Measurements from ENCODE around the gene ONECUT3. TPM values are rescaled to one million over a fixed set of nuclear protein-coding genes. Genes with fewer than 3 reads are reported as not detected.

ONECUT3 gene
- total and polyA plus RNA-seq, 4 experiments from 2014 or later, result not detected

DNA sequence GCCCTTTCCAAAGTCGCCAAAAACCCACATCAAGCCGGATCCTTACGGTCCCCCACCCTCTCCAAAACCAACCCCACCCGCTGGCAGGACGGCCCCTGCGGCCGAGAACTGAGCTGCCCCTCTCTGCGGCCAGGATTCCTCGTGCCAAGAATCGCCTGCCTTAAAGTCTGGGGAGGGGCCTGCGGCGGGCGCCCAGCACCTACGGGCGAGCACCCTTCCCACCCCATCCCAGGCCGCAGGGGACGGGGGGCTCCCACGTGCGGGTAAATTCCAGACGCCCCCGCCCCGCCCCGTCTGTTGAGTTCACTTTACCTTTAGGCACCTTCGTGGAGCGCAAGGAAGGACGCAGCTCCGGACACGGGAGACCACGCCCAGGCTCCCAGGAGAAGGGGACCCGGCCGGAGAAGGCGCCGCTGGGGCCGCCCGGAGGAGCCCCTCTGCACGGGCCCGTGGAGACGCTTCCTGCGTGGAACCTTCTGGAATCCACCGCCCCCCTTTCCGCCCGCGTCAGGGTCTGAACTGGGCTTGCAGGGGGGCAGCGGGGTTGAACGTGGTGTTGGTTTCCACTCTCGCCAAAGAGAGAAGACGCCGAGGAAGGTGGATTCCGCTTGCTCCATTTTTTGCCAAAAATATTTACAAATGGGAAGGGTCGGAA, 22.8 kb downstream of the ONECUT3 start:
- intact Hi-C loops (cut with micrococcal nuclease), result no loop called here
- H3K4me3 Mint-ChIP-seq, result no peak overlapping the region
- H3K4me1 Mint-ChIP-seq, result peaks cover 0 to 6% (median under 1%) of the 10 kb centered on the region in 4 donors
- Histone ChIP-seq H3K4me1 (ENCODE audit: insufficient read depth, low read length) (no peaks in the 10 kb centered on the region), H3K27me3 (ENCODE audit: insufficient read depth, low read length) (peaks cover 42% of the 10 kb centered on the region), H3K27ac (ENCODE audit: low read depth, low read length) (no peak overlapping the region), H3K9me3 (ENCODE audit: control insufficient read depth in 1 of 2, low read length in 2 of 2) (peaks cover 0 to 5% of the 10 kb centered on the region in 2 donors), H3K36me3 (ENCODE audit: insufficient read depth, low read length) (no peaks in the 10 kb centered on the region), H3K4me3 (ENCODE audit: low read length in 2 of 2) (no peak overlapping the region)
- no peaks in the 10 kb centered on the region for H3K36me3 Mint-ChIP-seq
- ChIA-PET CTCF (ENCODE audit: partially characterized antibody) (no interaction called here), POLR2A (ENCODE audit: partially characterized antibody) (no interaction called here)
- H3K27ac Mint-ChIP-seq, result no peak overlapping the region
- peaks cover 0 to 22% (median 11%) of the 10 kb centered on the region in 8 donors for H3K9me3 Mint-ChIP-seq
- peaks cover 46 to 54% of the 10 kb centered on the region in 2 donors for H3K27me3 Mint-ChIP-seq
- peak in 1 of 5 donors; percentile 30 for DNase-seq

DNA sequence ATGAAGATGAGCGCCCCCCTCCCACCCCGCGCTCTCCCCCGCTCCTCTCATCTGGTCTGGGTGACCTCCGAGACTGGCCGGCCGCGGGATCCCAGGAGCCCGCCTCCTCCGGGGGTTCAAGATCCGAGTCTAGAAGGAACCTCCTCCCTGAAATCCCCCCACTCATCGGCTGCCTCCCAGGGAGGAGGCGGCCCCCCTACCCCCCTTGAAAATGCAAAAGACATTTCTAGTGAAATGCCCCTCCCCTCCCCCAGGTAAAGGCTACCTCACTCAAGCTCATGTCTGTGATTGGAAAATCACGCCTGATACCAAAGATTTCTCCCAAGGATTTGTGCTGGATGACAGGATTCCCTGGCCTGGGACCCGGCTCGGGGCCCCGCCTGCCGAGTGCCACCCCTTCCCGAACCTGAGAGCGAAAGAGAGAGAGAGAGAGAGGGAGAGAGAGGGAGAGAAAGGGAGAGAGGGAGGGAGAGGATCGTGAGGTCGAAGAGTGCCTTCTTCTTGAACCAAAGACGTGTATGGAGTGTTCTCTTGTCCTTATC, 23.4 kb downstream of the ONECUT3 start:
- no peaks in the 10 kb centered on the region for H3K4me1 ChIP-seq (ENCODE audit: insufficient read depth, low read length)
- intact Hi-C loops (cut with micrococcal nuclease), result no loop called here
- ChIA-PET POLR2A (ENCODE audit: partially characterized antibody) (no interaction called here), CTCF (ENCODE audit: partially characterized antibody) (no interaction called here)
- peaks cover 40% of the 10 kb centered on the region for H3K27me3 ChIP-seq (ENCODE audit: insufficient read depth, low read length)
- peaks cover 0 to 6% (median under 1%) of the 10 kb centered on the region in 4 donors for H3K4me1 Mint-ChIP-seq
- H3K36me3 ChIP-seq (ENCODE audit: insufficient read depth, low read length), result no peaks in the 10 kb centered on the region
- peaks cover 0 to 20% (median 9%) of the 10 kb centered on the region in 8 donors for H3K9me3 Mint-ChIP-seq
- H3K27ac Mint-ChIP-seq, result peak overlapping the region in 1 of 7 donors; percentile 67
- H3K27me3 Mint-ChIP-seq, result peaks cover 43 to 53% of the 10 kb centered on the region in 2 donors
- no peak overlapping the region for H3K27ac ChIP-seq (ENCODE audit: low read depth, low read length)
- no peak overlapping the region for H3K4me3 Mint-ChIP-seq
- peak in 1 of 5 donors; percentile 13 for DNase-seq
- no peaks in the 10 kb centered on the region for H3K9me3 ChIP-seq (ENCODE audit: control insufficient read depth in 1 of 2, low read length in 2 of 2)
- H3K36me3 Mint-ChIP-seq, result no peaks in the 10 kb centered on the region
- no peak overlapping the region for H3K4me3 ChIP-seq (ENCODE audit: low read length in 2 of 2)

DNA sequence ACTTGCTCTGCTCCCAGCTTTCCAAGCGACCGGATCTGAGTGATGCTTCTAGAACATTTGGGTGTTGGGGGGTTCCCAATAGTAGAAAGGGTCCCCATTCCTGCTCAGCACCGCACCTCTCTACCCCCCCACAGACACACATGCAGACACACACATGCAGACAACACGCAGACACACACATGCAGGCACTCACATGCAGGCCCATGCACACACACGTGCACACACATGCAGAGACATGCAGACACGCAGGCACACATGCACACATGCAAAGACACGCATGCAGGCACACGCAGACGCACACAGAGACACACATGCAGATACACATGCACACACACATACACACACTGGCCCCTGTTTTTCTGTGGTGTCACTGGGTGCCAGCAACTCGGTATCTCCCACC, 23.8 kb downstream of the ONECUT3 start:
- no peak overlapping the region for H3K27ac ChIP-seq (ENCODE audit: low read depth, low read length)
- no peak overlapping the region for H3K4me3 ChIP-seq (ENCODE audit: low read length in 2 of 2)
- Mint-ChIP-seq H3K36me3 (no peaks in the 10 kb centered on the region), H3K4me3 (no peak overlapping the region), H3K27me3 (peaks cover 43 to 55% of the 10 kb centered on the region in 2 donors), H3K9me3 (peaks cover 0 to 22% (median 9%) of the 10 kb centered on the region in 8 donors), H3K4me1 (peaks cover 0 to 6% (median under 1%) of the 10 kb centered on the region in 4 donors), H3K27ac (peak overlapping the region in 1 of 7 donors; percentile 67)
- ChIA-PET POLR2A (ENCODE audit: partially characterized antibody) (no interaction called here), CTCF (ENCODE audit: partially characterized antibody) (interaction anchor here (1.2 kb wide), 1 partner anchor 231 kb away, joined by 3 read pairs; no protein-coding TSS in a partner anchor)
- no peak for DNase-seq
- H3K4me1 ChIP-seq (ENCODE audit: insufficient read depth, low read length), result no peaks in the 10 kb centered on the region
- H3K27me3 ChIP-seq (ENCODE audit: insufficient read depth, low read length), result peaks cover 40% of the 10 kb centered on the region
- no peaks in the 10 kb centered on the region for H3K36me3 ChIP-seq (ENCODE audit: insufficient read depth, low read length)
- intact Hi-C loops (cut with micrococcal nuclease), result no loop called here
- H3K9me3 ChIP-seq (ENCODE audit: control insufficient read depth in 1 of 2, low read length in 2 of 2), result peaks cover 0 to 3% of the 10 kb centered on the region in 2 donors

DNA sequence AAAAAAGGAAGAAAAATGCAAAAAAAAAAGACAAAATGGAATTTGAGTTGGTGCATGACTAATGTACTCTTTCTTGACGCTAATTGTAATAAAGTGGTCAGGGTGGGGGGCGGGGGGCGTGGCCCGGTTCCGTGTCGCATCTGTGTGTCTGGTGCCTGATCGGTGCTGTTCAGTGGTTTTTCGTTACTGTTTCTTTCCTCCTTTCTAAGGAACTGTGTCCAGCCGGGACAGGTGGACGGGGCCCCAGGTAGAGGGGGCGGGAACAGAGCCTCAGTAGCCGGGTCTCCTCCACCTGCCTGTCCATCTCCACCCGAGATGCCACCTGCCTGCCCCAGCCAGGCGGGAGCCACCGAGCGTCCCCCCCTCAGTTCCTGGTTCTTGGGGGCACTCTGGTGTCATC, 26.3 kb downstream of the ONECUT3 start:
- intact Hi-C loops (cut with micrococcal nuclease), result no loop called here
- CTCF ChIA-PET (ENCODE audit: partially characterized antibody), result interaction anchor here (0.7 to 0.8 kb wide), 2 partner anchors 10 to 16 kb away, joined by 3 read pairs; no protein-coding TSS in a partner anchor
- Mint-ChIP-seq H3K27me3 (peaks cover 39 to 58% of the 10 kb centered on the region in 2 donors), H3K4me3 (no peak overlapping the region), H3K36me3 (no peaks in the 10 kb centered on the region), H3K4me1 (peaks cover 0 to 6% (median under 1%) of the 10 kb centered on the region in 4 donors), H3K9me3 (peaks cover 0 to 24% (median 9%) of the 10 kb centered on the region in 8 donors), H3K27ac (peak overlapping the region in 1 of 7 donors; percentile 33)
- Histone ChIP-seq H3K4me3 (ENCODE audit: low read length in 2 of 2) (no peak overlapping the region), H3K4me1 (ENCODE audit: insufficient read depth, low read length) (no peaks in the 10 kb centered on the region), H3K27ac (ENCODE audit: low read depth, low read length) (no peak overlapping the region), H3K36me3 (ENCODE audit: insufficient read depth, low read length) (no peaks in the 10 kb centered on the region), H3K27me3 (ENCODE audit: insufficient read depth, low read length) (peaks cover 29% of the 10 kb centered on the region), H3K9me3 (ENCODE audit: control insufficient read depth in 1 of 2, low read length in 2 of 2) (peaks cover 0 to 4% of the 10 kb centered on the region in 2 donors)
- DNase-seq, result no peak
- POLR2A ChIA-PET (ENCODE audit: partially characterized antibody), result no interaction called here

- H3K27ac ChIP-seq (ENCODE audit: low read depth, low read length), result no peak overlapping the region
- ChIA-PET CTCF (ENCODE audit: partially characterized antibody) (interaction anchor here (0.7 to 3.6 kb wide), 4 partner anchors 9 to 137 kb away, joined by 3 to 15 read pairs (median 6); no protein-coding TSS in a partner anchor), POLR2A (ENCODE audit: partially characterized antibody) (no interaction called here)
- DNase-seq, result peak in 1 of 5 donors; percentile 36
- Mint-ChIP-seq H3K9me3 (peaks cover 0 to 24% (median 9%) of the 10 kb centered on the region in 8 donors), H3K4me1 (peaks cover 0 to 6% (median under 1%) of the 10 kb centered on the region in 4 donors), H3K27me3 (peaks cover 36 to 56% of the 10 kb centered on the region in 2 donors), H3K27ac (no peak overlapping the region), H3K4me3 (no peak overlapping the region), H3K36me3 (no peaks in the 10 kb centered on the region)
- H3K27me3 ChIP-seq (ENCODE audit: insufficient read depth, low read length), result peaks cover 28% of the 10 kb centered on the region
- intact Hi-C loops (cut with micrococcal nuclease), result no loop called here
- peaks cover 0 to 4% of the 10 kb centered on the region in 2 donors for H3K9me3 ChIP-seq (ENCODE audit: control insufficient read depth in 1 of 2, low read length in 2 of 2)
- no peak overlapping the region for H3K4me3 ChIP-seq (ENCODE audit: low read length in 2 of 2)
- H3K36me3 ChIP-seq (ENCODE audit: insufficient read depth, low read length), result no peaks in the 10 kb centered on the region
- H3K4me1 ChIP-seq (ENCODE audit: insufficient read depth, low read length), result no peaks in the 10 kb centered on the region
These were observed 27.1 kb downstream of the ONECUT3 start for GRCh38 chr19:1780272-1780958.

DNA sequence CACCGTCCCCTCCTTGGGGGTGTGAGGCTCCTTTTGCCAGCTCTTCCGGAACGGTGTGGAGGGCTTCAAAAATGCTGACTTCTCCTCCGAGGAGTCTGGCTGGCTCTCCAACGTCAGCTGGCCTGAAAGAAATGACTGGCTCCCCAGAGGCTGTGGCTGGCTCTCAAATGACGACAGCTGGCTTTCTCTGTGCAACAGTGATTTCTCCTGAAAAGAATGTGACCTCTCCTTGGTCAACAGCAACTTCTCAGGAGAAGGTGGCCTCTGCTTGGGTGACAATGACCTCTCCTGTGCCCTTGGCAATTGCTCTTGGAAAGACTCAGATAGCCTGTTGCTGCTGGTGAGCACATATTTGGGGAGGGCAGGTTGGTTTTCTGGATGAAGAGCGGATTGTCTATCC, 29.2 kb downstream of the ONECUT3 start:
- peak overlapping the region in 1 of 7 donors; percentile 6 for H3K27ac Mint-ChIP-seq
- CTCF ChIA-PET (ENCODE audit: partially characterized antibody), result interaction anchor here (1.2 to 3.6 kb wide), 5 partner anchors 10 to 236 kb away, joined by 3 to 15 read pairs (median 9); no protein-coding TSS in a partner anchor
- no peaks in the 10 kb centered on the region for H3K36me3 Mint-ChIP-seq

DNA sequence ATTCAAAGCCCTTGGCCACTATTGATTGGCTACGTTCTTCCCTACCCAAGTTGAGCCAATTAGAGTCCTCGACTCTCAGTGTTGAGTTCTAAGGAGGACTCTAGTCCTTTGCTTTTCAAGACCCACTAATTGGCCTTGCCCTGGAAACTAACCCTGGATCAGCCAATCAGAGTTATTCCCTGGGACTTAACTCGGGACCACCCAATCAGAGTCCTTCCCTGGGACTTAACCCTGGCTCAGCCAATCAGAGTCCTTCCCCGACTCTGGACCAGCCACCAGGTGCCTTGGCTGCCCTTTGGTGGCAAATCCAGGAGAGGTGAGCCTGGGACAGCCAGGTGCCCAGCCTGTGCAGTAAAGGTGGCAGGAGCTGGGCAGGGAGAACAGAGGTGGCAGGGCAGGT, 30.0 kb downstream of the ONECUT3 start:
- ChIA-PET CTCF (ENCODE audit: partially characterized antibody) (interaction anchor here (1.2 to 3.6 kb wide), 3 partner anchors 12 to 43 kb away, joined by 3 to 15 read pairs (median 10); no protein-coding TSS in a partner anchor), POLR2A (ENCODE audit: partially characterized antibody) (no interaction called here)
- Histone ChIP-seq H3K4me3 (ENCODE audit: low read length in 2 of 2) (no peak overlapping the region), H3K4me1 (ENCODE audit: insufficient read depth, low read length) (no peaks in the 10 kb centered on the region), H3K36me3 (ENCODE audit: insufficient read depth, low read length) (no peaks in the 10 kb centered on the region), H3K9me3 (ENCODE audit: control insufficient read depth in 1 of 2, low read length in 2 of 2) (peaks cover 0 to 4% of the 10 kb centered on the region in 2 donors), H3K27ac (ENCODE audit: low read depth, low read length) (no peak overlapping the region), H3K27me3 (ENCODE audit: insufficient read depth, low read length) (peaks cover 13% of the 10 kb centered on the region)
- Mint-ChIP-seq H3K9me3 (peaks cover 0 to 24% (median 9%) of the 10 kb centered on the region in 8 donors), H3K4me1 (peaks cover 0 to 3% (median 0%) of the 10 kb centered on the region in 4 donors), H3K36me3 (no peaks in the 10 kb centered on the region), H3K27ac (no peak overlapping the region), H3K4me3 (no peak overlapping the region), H3K27me3 (peaks cover 32 to 43% of the 10 kb centered on the region in 2 donors)
- intact Hi-C loops (cut with micrococcal nuclease), result no loop called here
- DNase-seq, result peak in 1 of 5 donors; percentile 1

More for the DNA sequence above, 29.2 kb downstream of the ONECUT3 start:
- Histone ChIP-seq H3K9me3 (ENCODE audit: control insufficient read depth in 1 of 2, low read length in 2 of 2) (peaks cover 0 to 4% of the 10 kb centered on the region in 2 donors), H3K36me3 (ENCODE audit: insufficient read depth, low read length) (no peaks in the 10 kb centered on the region), H3K4me1 (ENCODE audit: insufficient read depth, low read length) (no peaks in the 10 kb centered on the region), H3K27me3 (ENCODE audit: insufficient read depth, low read length) (peaks cover 16% of the 10 kb centered on the region), H3K27ac (ENCODE audit: low read depth, low read length) (no peak overlapping the region), H3K4me3 (ENCODE audit: low read length in 2 of 2) (no peak overlapping the region)
- H3K27me3 Mint-ChIP-seq, result peaks cover 31 to 47% of the 10 kb centered on the region in 2 donors
- DNase-seq, result no peak
- peaks cover 0 to 24% (median 9%) of the 10 kb centered on the region in 8 donors for H3K9me3 Mint-ChIP-seq
- intact Hi-C loops (cut with micrococcal nuclease), result no loop called here
- POLR2A ChIA-PET (ENCODE audit: partially characterized antibody), result no interaction called here
- no peak overlapping the region for H3K4me3 Mint-ChIP-seq
- H3K4me1 Mint-ChIP-seq, result peaks cover 0 to 3% (median 0%) of the 10 kb centered on the region in 4 donors

Data from CD4-positive, alpha-beta memory T cell (primary cell).